Measurements from ENCODE around the gene SLIT3.

Gene SLIT3

DNA sequence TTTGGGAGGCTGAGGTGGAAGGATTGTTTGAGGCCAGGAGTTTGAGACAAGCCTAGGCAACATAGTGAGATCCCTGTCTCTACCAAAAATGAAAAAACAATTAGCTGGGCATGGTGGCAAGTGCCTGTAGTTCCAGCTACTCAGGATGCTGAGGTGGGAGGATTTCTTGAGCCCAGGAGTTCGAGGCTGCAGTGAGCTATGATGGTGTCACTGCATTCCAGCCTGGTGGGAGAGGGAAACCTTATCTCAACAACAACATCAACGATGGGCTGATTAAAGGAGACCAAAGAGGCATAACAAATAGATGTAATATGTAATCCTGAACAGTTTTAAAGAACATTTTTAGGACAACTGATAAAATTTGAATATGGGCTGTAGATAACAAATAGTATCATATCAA lies 687.5 kb downstream of the SLIT3 start:
- Mint-ChIP-seq H3K9me3 (peaks cover 5% of the 10 kb centered on the region), H3K36me3 (no peaks in the 10 kb centered on the region), H3K27me3 (peaks cover 7% of the 10 kb centered on the region), H3K4me1 (peaks cover 9% of the 10 kb centered on the region), H3K27ac (no peak overlapping the region), H3K4me3 (no peak overlapping the region)
- no peak for ATAC-seq

DNA sequence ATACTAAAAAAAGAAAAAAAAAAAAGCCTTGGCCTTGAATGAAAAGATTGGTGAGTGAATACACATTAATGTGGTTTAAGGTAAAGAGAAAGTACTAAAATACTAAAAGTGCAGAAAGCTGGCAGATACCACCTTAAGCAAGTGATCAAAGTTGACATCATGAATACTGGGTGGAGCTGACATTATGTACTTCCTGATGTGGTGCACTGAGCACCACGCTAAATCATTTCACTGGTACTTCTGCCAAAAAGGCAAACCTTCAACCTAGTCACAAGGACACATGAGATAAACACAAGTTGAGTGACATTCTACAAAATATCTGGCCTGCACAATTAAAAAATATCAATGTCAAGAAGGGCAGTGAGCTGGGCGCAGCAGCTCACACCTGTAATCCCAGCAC lies 687.9 kb downstream of the SLIT3 start:
- H3K4me1 Mint-ChIP-seq: peaks cover 9% of the 10 kb centered on the region
- H3K27me3 Mint-ChIP-seq: peaks cover 7% of the 10 kb centered on the region
- H3K4me3 Mint-ChIP-seq: no peak overlapping the region

GRCh38 chr5:168612123-168612522 lies 688.8 kb downstream of the SLIT3 start:
- Mint-ChIP-seq H3K36me3 (no peaks in the 10 kb centered on the region), H3K9me3 (peaks cover 5% of the 10 kb centered on the region)
- ATAC-seq: no peak

More for the DNA sequence above, 687.9 kb downstream of the SLIT3 start:
- peaks cover 5% of the 10 kb centered on the region for H3K9me3 Mint-ChIP-seq
- H3K36me3 Mint-ChIP-seq: no peaks in the 10 kb centered on the region
- no peak overlapping the region for H3K27ac Mint-ChIP-seq
- ATAC-seq: peak; percentile 52

More at GRCh38 chr5:168612123-168612522, 688.8 kb downstream of the SLIT3 start:
- peaks cover 9% of the 10 kb centered on the region for H3K4me1 Mint-ChIP-seq
- no peak overlapping the region for H3K4me3 Mint-ChIP-seq
- peaks cover 7% of the 10 kb centered on the region for H3K27me3 Mint-ChIP-seq
- no peak overlapping the region for H3K27ac Mint-ChIP-seq

Data from stimulated activated memory B cell treated with anti-CD40 and anti-IgM and Interleukin-4, amounts not matched to agents 10 μg/mL and 1 μg/mL and 100 μg/mL, for 72 hours (primary cell).